ENCODE results near the gene TRAF3. TPM values are rescaled to one million over a fixed set of nuclear protein-coding genes. Genes with fewer than 3 reads are reported as not detected.
A peak's percentile ranks its signal among the peaks of the same experiment; 100 is the strongest.
"Not testable (repeated sequence)": the region's sequence is repeated elsewhere in the genome, so short reads cannot be mapped to it uniquely, and the experiment has no call there.

Gene TRAF3
- total RNA-seq, 2 experiments from 2014 or later = 28.9 to 31.0 TPM

DNA sequence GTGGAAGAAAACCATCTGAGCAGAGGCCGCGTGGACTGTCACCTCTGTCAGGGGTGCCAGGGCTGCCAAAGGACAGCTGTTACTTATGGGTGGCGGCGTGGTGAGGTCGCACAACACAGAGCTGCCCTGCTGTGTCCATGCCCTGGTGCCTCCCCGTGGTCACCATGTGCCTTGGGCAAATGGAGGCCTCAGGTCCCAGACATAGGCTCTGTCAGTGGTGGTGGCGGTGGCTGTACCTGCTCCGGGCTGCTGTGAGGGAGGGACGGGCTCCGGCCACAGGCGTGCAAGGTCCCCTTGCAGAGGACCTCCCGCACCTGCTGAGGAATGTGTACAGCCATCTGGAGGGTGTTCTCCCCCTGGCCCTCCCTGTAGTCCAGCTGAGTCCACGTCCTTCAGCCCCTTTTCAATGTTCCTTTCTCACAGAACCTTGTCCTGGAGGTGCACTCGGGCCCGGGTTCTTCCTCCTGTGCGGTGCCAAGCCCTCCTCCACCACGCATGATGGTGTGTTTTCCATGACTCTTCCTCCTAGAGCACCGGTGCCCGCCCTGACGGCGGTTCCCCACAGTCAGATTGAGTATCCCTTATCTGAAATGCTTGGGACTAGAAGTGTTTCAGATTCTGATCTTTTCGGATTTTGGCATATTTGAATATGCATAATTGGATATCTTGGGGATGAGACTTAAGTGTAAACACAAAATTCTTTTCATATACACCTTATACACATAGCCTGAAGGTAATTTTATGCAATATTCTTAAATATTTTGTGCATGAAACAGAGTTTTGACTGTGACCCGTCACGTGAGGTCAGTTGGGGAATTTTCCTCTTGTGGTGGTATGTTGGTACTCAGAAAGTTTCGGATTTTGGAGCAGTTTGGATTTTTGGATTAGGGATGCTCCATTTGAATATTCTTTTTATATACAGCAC lies 49.8 kb downstream of the TRAF3 start:
- H3K27me3 Mint-ChIP-seq (ENCODE audit: low read depth) = no peaks in the 10 kb centered on the region
- POLR2A ChIA-PET = no interaction called here
- no peak for DNase-seq
- ATAC-seq = no peak
- CTCF ChIA-PET = no interaction called here
- peaks cover 13% of the 10 kb centered on the region for H3K36me3 Mint-ChIP-seq (ENCODE audit: low read depth)
- no peak overlapping the region for H3K27ac Mint-ChIP-seq
- peaks cover 39% of the 10 kb centered on the region for H3K4me1 Mint-ChIP-seq (ENCODE audit: low read depth)
- no peaks in the 10 kb centered on the region for H3K9me3 Mint-ChIP-seq (ENCODE audit: insufficient read depth)
- no peak overlapping the region for H3K4me3 Mint-ChIP-seq

DNA sequence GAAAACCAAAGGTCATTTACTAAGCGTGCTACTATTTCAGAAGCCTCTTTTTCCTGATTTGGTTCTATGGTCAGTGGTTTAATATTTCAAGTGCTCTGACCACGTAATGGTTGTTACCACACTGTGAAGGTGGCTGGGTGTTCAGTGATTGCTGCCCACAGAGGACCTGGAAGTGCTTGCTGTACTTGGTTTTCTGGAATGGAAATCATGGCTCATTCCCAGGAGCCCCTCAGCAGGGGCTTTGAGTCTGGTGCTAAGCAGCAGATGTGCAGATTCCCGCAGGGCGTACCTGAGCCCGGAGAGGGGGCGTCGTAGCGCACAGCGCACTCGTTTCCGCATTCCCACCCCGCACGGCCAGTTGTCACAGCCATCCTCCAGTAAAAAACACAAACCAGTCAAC lies 50.5 kb downstream of the TRAF3 start:
- DNase-seq = no peak
- no peaks in the 10 kb centered on the region for H3K9me3 Mint-ChIP-seq (ENCODE audit: insufficient read depth)
- H3K27ac Mint-ChIP-seq = no peak overlapping the region
- CTCF ChIA-PET = no interaction called here
- peaks cover 35% of the 10 kb centered on the region for H3K4me1 Mint-ChIP-seq (ENCODE audit: low read depth)
- peaks cover 13% of the 10 kb centered on the region for H3K36me3 Mint-ChIP-seq (ENCODE audit: low read depth)
- H3K4me3 Mint-ChIP-seq = no peak overlapping the region
- no peaks in the 10 kb centered on the region for H3K27me3 Mint-ChIP-seq (ENCODE audit: low read depth)
- POLR2A ChIA-PET = no interaction called here
- ATAC-seq = no peak

DNA sequence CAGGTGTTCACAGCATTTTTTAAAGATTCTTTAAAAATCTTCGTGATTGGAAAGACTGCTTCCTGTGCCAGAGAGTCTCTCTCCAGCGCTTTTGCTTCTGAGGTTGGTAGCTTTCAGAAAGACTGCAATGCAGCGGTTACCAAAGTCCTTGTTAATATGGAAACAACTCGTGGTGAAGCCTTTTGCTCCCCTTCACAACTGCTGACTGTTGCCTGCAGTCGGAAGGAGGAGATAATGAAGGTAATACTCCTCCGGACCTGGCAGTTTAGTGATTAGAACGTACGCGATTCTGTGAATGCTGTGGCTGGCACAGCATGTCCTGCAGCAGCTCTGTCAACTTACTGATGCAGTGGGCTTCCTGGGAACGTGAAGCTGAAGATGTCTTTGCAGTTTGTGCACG lies 50.9 kb downstream of the TRAF3 start:
- Mint-ChIP-seq H3K27ac (no peak overlapping the region), H3K4me1 (ENCODE audit: low read depth) (peaks cover 35% of the 10 kb centered on the region), H3K36me3 (ENCODE audit: low read depth) (peaks cover 16% of the 10 kb centered on the region), H3K9me3 (ENCODE audit: insufficient read depth) (no peaks in the 10 kb centered on the region), H3K27me3 (ENCODE audit: low read depth) (no peaks in the 10 kb centered on the region), H3K4me3 (no peak overlapping the region)
- DNase-seq (no peak), ATAC-seq (no peak)
- ChIA-PET CTCF (no interaction called here), POLR2A (no interaction called here)

DNA sequence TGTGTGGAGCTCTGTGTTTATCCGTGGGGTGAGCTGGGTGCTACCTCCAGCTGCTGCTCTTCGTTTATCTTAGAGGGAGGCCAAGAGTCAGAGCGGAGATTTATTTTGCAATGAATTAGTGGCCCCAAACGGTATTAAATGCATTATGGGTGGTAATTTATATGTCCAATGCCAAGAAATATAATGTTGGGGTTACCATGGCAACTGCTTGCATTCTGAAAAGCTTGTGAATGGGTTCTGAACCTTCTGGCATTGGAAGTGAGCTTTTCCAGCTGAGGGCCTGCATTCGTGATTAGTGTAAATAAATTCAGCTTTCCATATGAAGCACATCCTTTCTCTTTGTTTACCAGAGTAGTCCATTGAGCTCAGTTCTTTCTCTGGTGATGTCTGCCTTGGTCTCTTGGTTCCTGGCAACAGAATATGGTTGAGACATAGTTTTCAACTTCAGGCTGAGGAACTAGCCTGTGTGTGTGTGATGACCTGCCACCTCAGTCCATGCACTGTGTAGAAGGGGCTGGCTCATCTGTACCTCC lies 51.8 kb downstream of the TRAF3 start:
- no peak overlapping the region for H3K4me3 Mint-ChIP-seq
- ChIA-PET CTCF (interaction anchor here (1.0 to 1.7 kb wide), 3 partner anchors 11 to 135 kb away, joined by 3 to 5 read pairs (median 5); no protein-coding TSS in a partner anchor), POLR2A (no interaction called here)
- no peak overlapping the region for H3K27ac Mint-ChIP-seq
- ATAC-seq (no peak), DNase-seq (no peak)
- peaks cover 35% of the 10 kb centered on the region for H3K4me1 Mint-ChIP-seq (ENCODE audit: low read depth)
- peaks cover 19% of the 10 kb centered on the region for H3K36me3 Mint-ChIP-seq (ENCODE audit: low read depth)
- no peaks in the 10 kb centered on the region for H3K27me3 Mint-ChIP-seq (ENCODE audit: low read depth)
- H3K9me3 Mint-ChIP-seq (ENCODE audit: insufficient read depth) = no peaks in the 10 kb centered on the region

DNA sequence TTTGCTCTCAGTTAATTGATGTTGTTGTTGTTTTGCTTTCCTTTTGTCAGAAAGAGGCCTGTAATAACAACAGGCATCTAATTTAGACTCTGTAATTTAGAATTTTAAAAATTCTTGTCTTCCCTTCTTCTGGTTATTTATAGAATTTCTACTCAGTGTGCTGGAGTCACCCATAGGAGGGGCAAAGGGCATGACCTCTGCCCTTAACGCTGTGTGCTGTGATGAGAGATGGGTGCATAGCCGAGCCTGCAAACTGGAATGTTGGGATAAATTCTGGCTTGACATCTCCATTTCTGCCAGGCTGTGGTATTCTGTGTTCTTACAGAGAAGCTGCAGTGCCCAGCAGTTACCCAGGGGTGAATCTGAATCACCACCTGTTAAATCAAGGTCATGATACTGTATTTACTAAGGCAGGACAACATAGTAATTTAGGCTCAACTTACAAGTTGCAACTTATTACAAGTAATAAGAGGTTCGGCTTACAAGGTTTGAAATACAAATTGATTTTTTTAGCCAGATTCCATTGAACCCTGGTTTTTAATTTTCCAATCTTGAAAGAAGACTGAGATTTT lies 53.3 kb downstream of the TRAF3 start:
- ATAC-seq (no peak), DNase-seq (no peak)
- H3K27me3 Mint-ChIP-seq (ENCODE audit: low read depth) = no peaks in the 10 kb centered on the region
- CTCF ChIA-PET = interaction anchor here (0.8 to 1.7 kb wide), 3 partner anchors 54 to 136 kb away, joined by 3 to 5 read pairs (median 4); no protein-coding TSS in a partner anchor
- H3K4me3 Mint-ChIP-seq = no peak overlapping the region
- no peak overlapping the region for H3K27ac Mint-ChIP-seq
- POLR2A ChIA-PET = no interaction called here
- no peaks in the 10 kb centered on the region for H3K9me3 Mint-ChIP-seq (ENCODE audit: insufficient read depth)
- peaks cover 36% of the 10 kb centered on the region for H3K4me1 Mint-ChIP-seq (ENCODE audit: low read depth)
- H3K36me3 Mint-ChIP-seq (ENCODE audit: low read depth) = peaks cover 26% of the 10 kb centered on the region

DNA sequence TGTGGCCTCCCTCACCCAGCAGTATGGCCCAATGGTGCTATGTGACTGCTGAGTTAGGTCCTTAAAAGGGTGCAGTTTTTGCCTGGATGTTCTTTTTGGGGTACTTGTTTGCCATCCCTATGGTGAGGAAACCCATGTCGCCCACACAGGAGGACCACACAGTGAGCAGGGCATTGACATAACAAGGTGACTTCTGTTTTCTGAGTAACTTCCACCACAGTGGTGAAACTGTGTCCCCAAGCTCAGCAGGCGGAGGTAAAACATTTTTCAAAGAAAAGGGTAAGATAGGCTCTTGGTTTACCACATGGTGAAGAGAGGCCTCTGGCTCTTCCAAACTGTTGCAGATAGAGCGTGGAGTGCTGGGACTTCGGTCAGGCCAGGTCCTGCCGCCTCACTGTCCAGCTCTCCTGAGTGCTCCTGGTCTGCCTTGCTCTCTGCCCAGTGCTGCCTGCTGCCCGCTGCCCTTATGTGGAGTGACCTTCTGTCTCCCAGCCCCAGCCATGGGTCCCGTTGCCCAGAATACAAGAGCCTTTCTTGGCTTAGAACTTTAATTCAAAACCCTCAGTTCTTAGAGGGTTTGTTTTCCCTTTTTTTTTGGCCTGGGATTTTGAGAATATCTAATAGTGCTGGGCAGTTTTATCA lies 54.0 kb downstream of the TRAF3 start:
- Mint-ChIP-seq H3K27ac (peak overlapping the region; percentile 75), H3K4me1 (ENCODE audit: low read depth) (peaks cover 30% of the 10 kb centered on the region), H3K4me3 (no peak overlapping the region), H3K27me3 (ENCODE audit: low read depth) (no peaks in the 10 kb centered on the region), H3K36me3 (ENCODE audit: low read depth) (peaks cover 26% of the 10 kb centered on the region), H3K9me3 (ENCODE audit: insufficient read depth) (no peaks in the 10 kb centered on the region)
- ChIA-PET POLR2A (no interaction called here), CTCF (interaction anchor here (0.8 to 1.3 kb wide), 2 partner anchors 55 to 57 kb away, joined by 3 to 4 read pairs; no protein-coding TSS in a partner anchor)
- peak; percentile 63 for ATAC-seq
- DNase-seq = no peak

DNA sequence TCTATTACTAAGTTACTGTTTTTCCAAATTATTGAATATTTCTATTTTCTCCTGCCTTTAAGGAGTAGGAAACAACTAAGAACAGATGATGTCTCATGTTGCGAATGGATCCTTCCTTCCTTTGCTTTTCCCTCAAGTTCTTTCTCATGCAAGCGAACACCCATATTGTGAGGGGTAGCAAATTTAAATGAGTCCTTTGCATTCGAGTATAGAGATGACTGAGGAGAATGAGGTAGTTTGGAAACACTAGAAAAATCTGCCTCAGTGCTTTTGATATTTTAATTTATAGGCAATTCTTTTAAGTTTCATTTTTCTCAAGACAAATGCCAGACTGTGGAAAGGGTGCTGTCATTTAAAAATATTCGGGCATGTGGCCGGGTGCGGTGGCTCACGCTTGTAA lies 56.1 kb downstream of the TRAF3 start:
- Mint-ChIP-seq H3K4me3 (no peak overlapping the region), H3K27me3 (ENCODE audit: low read depth) (no peaks in the 10 kb centered on the region), H3K27ac (no peak overlapping the region), H3K9me3 (ENCODE audit: insufficient read depth) (no peaks in the 10 kb centered on the region), H3K36me3 (ENCODE audit: low read depth) (peaks cover 24% of the 10 kb centered on the region), H3K4me1 (ENCODE audit: low read depth) (peaks cover 19% of the 10 kb centered on the region)
- ChIA-PET POLR2A (no interaction called here), CTCF (no interaction called here)
- no peak for ATAC-seq
- no peak for DNase-seq

DNA sequence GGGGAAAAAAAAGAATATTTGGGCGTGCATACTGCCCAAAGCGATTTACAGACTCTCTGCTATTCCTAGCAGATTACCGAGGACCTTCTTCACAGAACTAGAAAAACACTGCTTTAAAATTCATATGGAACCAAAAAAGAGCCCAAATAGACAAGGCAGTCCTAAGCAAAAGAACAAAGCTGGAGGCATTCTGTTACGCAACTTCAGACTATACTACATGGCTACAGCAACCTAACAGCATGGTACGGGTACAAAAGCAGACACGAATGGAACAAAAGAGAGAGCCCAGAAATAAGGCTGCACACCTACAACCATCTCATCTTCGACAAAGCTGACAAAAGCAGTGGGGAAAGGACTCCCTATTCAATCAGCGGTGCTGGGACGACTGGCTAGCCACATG lies 56.7 kb downstream of the TRAF3 start:
- Mint-ChIP-seq H3K4me3 (no peak overlapping the region), H3K27me3 (ENCODE audit: low read depth) (no peaks in the 10 kb centered on the region), H3K4me1 (ENCODE audit: low read depth) (peaks cover 19% of the 10 kb centered on the region), H3K27ac (no peak overlapping the region), H3K36me3 (ENCODE audit: low read depth) (peaks cover 27% of the 10 kb centered on the region), H3K9me3 (ENCODE audit: insufficient read depth) (no peaks in the 10 kb centered on the region)
- ChIA-PET POLR2A (no interaction called here), CTCF (no interaction called here)
- DNase-seq (no peak), ATAC-seq (no peak)

DNA sequence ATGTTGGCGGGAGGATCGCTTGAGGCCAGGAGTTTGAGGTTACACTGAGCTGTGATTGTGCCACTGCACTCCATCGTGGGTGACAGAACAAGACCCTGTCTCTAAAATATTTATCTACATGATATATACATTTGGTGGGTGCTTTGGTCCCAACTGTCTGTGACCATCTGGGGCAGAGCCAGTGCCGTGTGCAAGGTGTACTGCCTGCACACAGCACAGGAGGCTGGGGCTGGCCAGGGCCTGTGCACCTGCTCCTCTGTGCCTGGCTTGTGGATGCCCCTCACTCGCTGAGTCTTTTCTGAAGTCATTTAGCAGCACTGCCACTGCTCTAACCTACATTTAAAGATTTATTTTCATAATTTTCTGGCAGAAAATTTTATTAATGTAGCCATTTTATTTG lies 58.7 kb downstream of the TRAF3 start:
- ChIA-PET POLR2A (interaction anchor here (0.7 kb wide), 1 partner anchor 63 kb away, joined by 4 read pairs; no protein-coding TSS in a partner anchor), CTCF (no interaction called here)
- Mint-ChIP-seq H3K4me3 (no peak overlapping the region), H3K36me3 (ENCODE audit: low read depth) (peaks cover 23% of the 10 kb centered on the region), H3K9me3 (ENCODE audit: insufficient read depth) (no peaks in the 10 kb centered on the region), H3K27me3 (ENCODE audit: low read depth) (no peaks in the 10 kb centered on the region), H3K4me1 (ENCODE audit: low read depth) (peaks cover 14% of the 10 kb centered on the region), H3K27ac (no peak overlapping the region)
- ATAC-seq (no peak), DNase-seq (no peak)

DNA sequence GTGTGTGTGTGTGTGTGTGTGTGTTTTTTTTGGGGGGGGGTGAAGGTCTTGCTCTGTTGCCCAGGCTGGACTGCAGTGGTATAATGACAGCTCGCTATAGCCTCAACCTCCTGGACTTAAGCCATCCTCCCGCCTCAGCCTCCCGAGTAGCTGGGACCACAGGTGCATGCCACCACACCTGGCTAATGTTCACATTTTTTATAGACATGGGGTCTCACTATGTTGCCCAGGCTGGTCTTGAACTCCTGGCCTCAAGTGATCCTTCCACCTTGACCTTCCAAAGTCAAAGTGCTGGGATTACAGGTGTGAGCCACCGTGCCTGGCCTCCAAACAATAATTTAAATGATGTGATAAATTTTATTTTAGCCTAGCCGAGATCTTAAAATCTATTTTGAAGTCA lies 59.9 kb downstream of the TRAF3 start:
- peaks cover 15% of the 10 kb centered on the region for H3K36me3 Mint-ChIP-seq (ENCODE audit: low read depth)
- H3K27ac Mint-ChIP-seq; ATAC-seq; H3K9me3 Mint-ChIP-seq (ENCODE audit: insufficient read depth); H3K4me3 Mint-ChIP-seq; DNase-seq; H3K4me1 Mint-ChIP-seq (ENCODE audit: low read depth); CTCF ChIA-PET; H3K27me3 Mint-ChIP-seq (ENCODE audit: low read depth): not testable (repeated sequence)
- POLR2A ChIA-PET = interaction anchor here (0.7 kb wide), 1 partner anchor 81 kb away, joined by 3 read pairs; no protein-coding TSS in a partner anchor

DNA sequence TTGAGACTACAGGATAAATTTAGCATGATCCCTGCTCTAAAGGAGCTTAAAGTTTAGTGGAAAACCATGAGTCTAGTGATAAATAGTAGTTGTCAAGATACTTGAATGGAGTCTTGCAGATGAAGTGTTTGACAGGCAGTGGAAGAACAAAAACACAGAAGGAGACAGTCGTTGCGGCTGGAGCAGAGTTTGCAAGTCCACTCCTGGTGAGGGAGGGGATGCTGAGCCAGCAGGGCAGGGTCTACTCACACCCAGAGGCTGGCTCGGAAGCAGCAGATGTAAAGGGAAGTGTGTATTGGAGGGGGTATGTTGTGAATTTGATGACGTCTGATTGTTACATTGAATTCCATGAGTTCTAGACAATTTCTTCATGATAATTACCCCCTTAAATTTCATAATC lies 61.3 kb downstream of the TRAF3 start:
- peaks cover 13% of the 10 kb centered on the region for H3K36me3 Mint-ChIP-seq (ENCODE audit: low read depth)
- H3K4me1 Mint-ChIP-seq (ENCODE audit: low read depth) = peaks cover 7% of the 10 kb centered on the region
- ATAC-seq (no peak), DNase-seq (no peak)
- H3K27me3 Mint-ChIP-seq (ENCODE audit: low read depth) = no peaks in the 10 kb centered on the region
- no peak overlapping the region for H3K27ac Mint-ChIP-seq
- H3K4me3 Mint-ChIP-seq = no peak overlapping the region
- no peaks in the 10 kb centered on the region for H3K9me3 Mint-ChIP-seq (ENCODE audit: insufficient read depth)
- ChIA-PET POLR2A (no interaction called here), CTCF (no interaction called here)

DNA sequence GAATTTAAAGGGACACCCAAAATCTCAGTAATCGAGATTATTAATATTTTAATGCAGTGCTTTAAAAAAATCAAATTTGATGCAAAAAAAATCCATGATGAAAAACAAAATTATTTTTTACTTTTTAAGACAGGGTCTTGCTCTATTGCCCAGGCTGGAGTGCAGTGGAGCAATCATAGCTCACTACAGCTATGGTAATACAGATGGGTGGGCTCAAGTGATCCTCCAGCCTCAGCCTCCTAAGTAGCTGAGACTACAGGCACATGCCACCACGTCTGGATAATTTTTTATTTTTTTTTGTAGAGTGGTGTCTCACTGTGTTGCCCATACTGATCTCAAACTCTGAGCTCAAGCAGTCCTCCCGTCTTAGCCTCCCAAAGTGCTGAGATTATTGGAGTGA lies 62.9 kb downstream of the TRAF3 start:
- DNase-seq (no peak), ATAC-seq (no peak)
- POLR2A ChIA-PET = interaction anchor here (0.6 kb wide), 1 partner anchor 42 kb away, joined by 3 read pairs; no protein-coding TSS in a partner anchor
- Mint-ChIP-seq H3K4me3 (no peak overlapping the region), H3K36me3 (ENCODE audit: low read depth) (peaks cover 9% of the 10 kb centered on the region), H3K4me1 (ENCODE audit: low read depth) (peaks cover 2% of the 10 kb centered on the region), H3K27ac (no peak overlapping the region), H3K9me3 (ENCODE audit: insufficient read depth) (no peaks in the 10 kb centered on the region), H3K27me3 (ENCODE audit: low read depth) (no peaks in the 10 kb centered on the region)
- CTCF ChIA-PET = interaction anchor here (1.1 kb wide), 1 partner anchor 11 kb away, joined by 3 read pairs; no protein-coding TSS in a partner anchor

Measured in activated CD8-positive, alpha-beta T cell treated with anti-CD3 and anti-CD28 coated beads, Interleukin-2, amount 10 ng/mL, durations not matched to agents 7 days and 5 days (primary cell).